PC-3 (cell line): ENCODE data around the gene RET. TPM values are rescaled to one million over a fixed set of nuclear protein-coding genes. Genes with fewer than 3 reads are reported as not detected.

ENCODE experiments used
- ATAC-seq: fragments of 200-7000 bp; cut with Tn5 transposase; 2 replicates; pipeline ENCODE4 v1.9.1; 2020; ENCODE audit warnings: mild to moderate bottlenecking, moderate library complexity
- BruUV-seq: library from RNA; stranded (reverse); fragments of 400-500 nt; replicated peaks from 2 replicates; lab custom pipeline; 2021; lab: Mats Ljungman, UMichigan
- CTCF ChIA-PET: fragments of 300-600 bp; sonication (Branson Sonifier 250); formaldehyde crosslinking; loops from one replicate; lab custom pipeline; 2022; ENCODE audit warnings: antibody characterized with exemption; lab: Charles Lee
- POLR2A ChIA-PET: fragments of 300-600 bp; sonication (Branson Sonifier 250); formaldehyde crosslinking; loops from one replicate; lab custom pipeline; 2022; ENCODE audit warnings: antibody characterized with exemption; ENCODE audit not compliant: unreplicated experiment; lab: Charles Lee
- DNase-seq: peaks from one replicate; pipeline ENCODE4 v3.0.0-alpha.2; 2015
- H2AFZ ChIP-seq: fragments of 300-600 bp; sonication (generic); 2 replicates; pipeline ENCODE4 v1.6.0; 2016; ENCODE audit warnings: antibody characterized with exemption, low read length
- H3F3A ChIP-seq: fragments of 300-600 bp; sonication (generic); one replicate; pipeline ENCODE4 v1.6.0; 2017; ENCODE audit warnings: antibody characterized with exemption, low read length, control low read depth, mild to moderate bottlenecking; ENCODE audit not compliant: unreplicated experiment
- H3K27ac ChIP-seq: fragments of 300-600 bp; sonication (generic); 2 replicates; pipeline ENCODE4 v1.5.1; 2016; ENCODE audit warnings: mild to moderate bottlenecking, low read length
- H3K27me3 ChIP-seq: fragments of 300-600 bp; sonication (generic); 2 replicates; pipeline ENCODE4 v1.6.1; 2016; ENCODE audit warnings: low read length, mixed read lengths
- H3K36me3 ChIP-seq: fragments of 300-600 bp; sonication (generic); 2 replicates; pipeline ENCODE4 v1.6.1; 2016; ENCODE audit warnings: low read depth, mixed run types, low read length, mixed read lengths
- H3K4me1 ChIP-seq: fragments of 300-600 bp; sonication (generic); 2 replicates; pipeline ENCODE4 v1.5.1; 2016; ENCODE audit warnings: low read length; ENCODE audit not compliant: insufficient read depth
- H3K4me2 ChIP-seq: fragments of 300-600 bp; sonication (generic); 2 replicates; pipeline ENCODE4 v1.6.0; 2016; ENCODE audit warnings: low read length
- H3K4me3 ChIP-seq: fragments of 300-600 bp; sonication (generic); 2 replicates; pipeline ENCODE4 v1.5.1; 2016; ENCODE audit warnings: mild to moderate bottlenecking, low read length, mixed read lengths
- H3K79me2 ChIP-seq: fragments of 300-600 bp; sonication (generic); 2 replicates; pipeline ENCODE4 v1.6.1; 2017; ENCODE audit warnings: low read length, mixed read lengths
- H3K9ac ChIP-seq: fragments of 300-600 bp; sonication (generic); 2 replicates; pipeline ENCODE4 v1.6.0; 2016; ENCODE audit warnings: mild to moderate bottlenecking, low read length
- H3K9me2 ChIP-seq: fragments of 300-600 bp; sonication (generic); replicated peaks from 2 replicates; pipeline ENCODE4 v1.6.1; 2016; ENCODE audit warnings: mixed run types, low read length, mixed read lengths
- H3K9me3 ChIP-seq: fragments of 300-600 bp; sonication (generic); 2 replicates; pipeline ENCODE4 v1.6.1; 2016; ENCODE audit warnings: low read length, mixed read lengths
- H4K20me1 ChIP-seq: fragments of 300-600 bp; sonication (generic); 2 replicates; pipeline ENCODE4 v1.6.1; 2016; ENCODE audit warnings: low read length, mixed read lengths
- CTCF ChIP-seq: fragments of 300-600 bp; sonication (generic); conservative IDR thresholded peaks from 2 replicates; pipeline ENCODE4 v1.5.1; 2017; ENCODE audit warnings: antibody characterized with exemption, low read depth, mild to moderate bottlenecking, low read length
- EZH2 ChIP-seq: fragments of 300-600 bp; sonication (generic); IDR thresholded peaks from one replicate; pipeline ENCODE4 v1.6.1; 2017; ENCODE audit warnings: antibody characterized with exemption, mild to moderate bottlenecking, low read length; ENCODE audit not compliant: unreplicated experiment
- EZH2phosphoT487 ChIP-seq: fragments of 300-600 bp; sonication (generic); IDR thresholded peaks from 2 replicates; pipeline ENCODE4 v1.6.1; 2018; ENCODE audit warnings: mild to moderate bottlenecking, antibody characterized with exemption, low read length, borderline replicate concordance
- intact Hi-C: fragments of 100-400 bp; cut with micrococcal nuclease; formaldehyde crosslinking; loops from 2 replicates; pipeline ENCODE4 v1.9.0; 2023
- total RNA-seq: library from RNA; depleted of rRNA; stranded (reverse); fragments of >200 nt; gene quantifications from 2 replicates; pipeline ENCODE4 v1.2.3, GENCODE V29; 2014

The RET gene
- total RNA-seq, 1 experiment from 2014 or later: not detected

GRCh38 chr10:43117031-43117776 is 40.3 kb downstream of the RET start:
- TF ChIP-seq CTCF (no peak), EZH2 (no peak), EZH2phosphoT487 (no peak)
- Histone ChIP-seq H3K9me3 (no peaks in the 10 kb centered on the region), H3K9me2 (no peaks in the 10 kb centered on the region), H4K20me1 (no peaks in the 10 kb centered on the region), H3K9ac (no peak overlapping the region), H2AFZ (no peak overlapping the region), H3K27me3 (no peaks in the 10 kb centered on the region), H3K4me1 (no peaks in the 10 kb centered on the region), H3K79me2 (no peaks in the 10 kb centered on the region), H3K36me3 (no peaks in the 10 kb centered on the region), H3K27ac (no peak overlapping the region), H3K4me3 (no peak overlapping the region), H3F3A (no peaks in the 10 kb centered on the region), H3K4me2 (no peak overlapping the region)
- intact Hi-C loops: no loop called here
- DNase-seq (no peak), ATAC-seq (no peak)
- ChIA-PET CTCF (no interaction called here), POLR2A (no interaction called here)
- BruUV-seq: no TSS peak

- Histone ChIP-seq H2AFZ (no peak overlapping the region), H4K20me1 (no peaks in the 10 kb centered on the region), H3K4me2 (no peak overlapping the region), H3K79me2 (no peaks in the 10 kb centered on the region), H3F3A (no peaks in the 10 kb centered on the region), H3K9me3 (no peaks in the 10 kb centered on the region), H3K4me3 (no peak overlapping the region), H3K4me1 (no peaks in the 10 kb centered on the region), H3K36me3 (no peaks in the 10 kb centered on the region), H3K27me3 (no peaks in the 10 kb centered on the region), H3K9ac (no peak overlapping the region), H3K9me2 (no peaks in the 10 kb centered on the region), H3K27ac (no peak overlapping the region)
- TF ChIP-seq EZH2: no peak
- no peak for TF ChIP-seq EZH2phosphoT487
- no peak for TF ChIP-seq CTCF
- BruUV-seq: no TSS peak
- ATAC-seq (no peak), DNase-seq (no peak)
- intact Hi-C loops: no loop called here
- CTCF ChIA-PET: no interaction called here
- POLR2A ChIA-PET: no interaction called here
These were observed 41.1 kb downstream of the RET start for GRCh38 chr10:43117777-43118583.
